ENCODE measurements around the gene NCOA3. TPM values are rescaled to one million over a fixed set of nuclear protein-coding genes. Genes with fewer than 3 reads are reported as not detected.

NCOA3 gene
- total RNA-seq, 4 donors from 2014 or later = 26.7 to 40.2 (median 34.5) TPM

DNA sequence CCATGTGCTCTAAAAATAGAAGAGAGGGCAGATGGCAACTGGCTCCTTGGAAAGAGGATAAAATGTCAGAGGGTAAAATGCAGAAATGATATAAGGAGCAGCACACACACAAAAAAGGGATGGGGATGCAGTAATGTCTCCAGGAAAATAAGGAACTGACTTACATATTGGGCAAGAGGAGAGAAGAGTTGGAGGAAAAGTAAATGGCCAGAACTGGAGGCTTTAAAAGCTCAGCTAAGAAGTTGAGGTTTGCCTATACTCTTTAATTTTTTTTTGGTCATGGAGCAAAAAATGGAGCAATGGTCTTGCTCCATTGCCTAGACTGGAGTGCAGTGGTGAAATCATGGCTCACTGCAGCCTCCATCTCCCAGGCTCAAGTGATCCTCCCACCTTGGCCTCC is 189.9 kb downstream of the NCOA3 start:
- Histone ChIP-seq H3K27me3 (no peaks in the 10 kb centered on the region), H3K36me3 (peaks cover 0 to 98% (median 4%) of the 10 kb centered on the region in 3 donors), H3K9me3 (peaks cover 0 to 24% (median 18%) of the 10 kb centered on the region in 3 donors), H3K4me1 (no peaks in the 10 kb centered on the region), H3K27ac (no peak overlapping the region), H3K4me3 (no peak overlapping the region)
- no peak for TF ChIP-seq POLR2A (IDR thresholded peaks at IDR 0.05)
- TF ChIP-seq, protein P1, sequence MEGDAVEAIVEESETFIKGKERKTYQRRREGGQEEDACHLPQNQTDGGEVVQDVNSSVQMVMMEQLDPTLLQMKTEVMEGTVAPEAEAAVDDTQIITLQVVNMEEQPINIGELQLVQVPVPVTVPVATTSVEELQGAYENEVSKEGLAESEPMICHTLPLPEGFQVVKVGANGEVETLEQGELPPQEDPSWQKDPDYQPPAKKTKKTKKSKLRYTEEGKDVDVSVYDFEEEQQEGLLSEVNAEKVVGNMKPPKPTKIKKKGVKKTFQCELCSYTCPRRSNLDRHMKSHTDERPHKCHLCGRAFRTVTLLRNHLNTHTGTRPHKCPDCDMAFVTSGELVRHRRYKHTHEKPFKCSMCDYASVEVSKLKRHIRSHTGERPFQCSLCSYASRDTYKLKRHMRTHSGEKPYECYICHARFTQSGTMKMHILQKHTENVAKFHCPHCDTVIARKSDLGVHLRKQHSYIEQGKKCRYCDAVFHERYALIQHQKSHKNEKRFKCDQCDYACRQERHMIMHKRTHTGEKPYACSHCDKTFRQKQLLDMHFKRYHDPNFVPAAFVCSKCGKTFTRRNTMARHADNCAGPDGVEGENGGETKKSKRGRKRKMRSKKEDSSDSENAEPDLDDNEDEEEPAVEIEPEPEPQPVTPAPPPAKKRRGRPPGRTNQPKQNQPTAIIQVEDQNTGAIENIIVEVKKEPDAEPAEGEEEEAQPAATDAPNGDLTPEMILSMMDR (IDR thresholded peaks at IDR 0.05) = no peak
- DNase-seq = no peak
- intact Hi-C loops (cut with DNase I) = no loop called here

- no peak overlapping the region for H3K27ac ChIP-seq
- H3K9me3 ChIP-seq = peaks cover 0 to 24% (median 18%) of the 10 kb centered on the region in 3 donors
- peaks cover 0 to 96% (median 9%) of the 10 kb centered on the region in 3 donors for H3K36me3 ChIP-seq
- H3K27me3 ChIP-seq = no peaks in the 10 kb centered on the region
- TF ChIP-seq, protein P1 (IDR thresholded peaks at IDR 0.05) = no peak
- TF ChIP-seq POLR2A (IDR thresholded peaks at IDR 0.05) = no peak
- intact Hi-C loops (cut with DNase I) = no loop called here
- no peaks in the 10 kb centered on the region for H3K4me1 ChIP-seq
- no peak for DNase-seq
- WGBS, 2 donors = 86 to 97% methylated on average over 5 to 6 of the region's 21 CpGs
- no peak overlapping the region for H3K4me3 ChIP-seq
Observed at GRCh38 chr20:47694021-47694818, 192.5 kb downstream of the NCOA3 start.

DNA sequence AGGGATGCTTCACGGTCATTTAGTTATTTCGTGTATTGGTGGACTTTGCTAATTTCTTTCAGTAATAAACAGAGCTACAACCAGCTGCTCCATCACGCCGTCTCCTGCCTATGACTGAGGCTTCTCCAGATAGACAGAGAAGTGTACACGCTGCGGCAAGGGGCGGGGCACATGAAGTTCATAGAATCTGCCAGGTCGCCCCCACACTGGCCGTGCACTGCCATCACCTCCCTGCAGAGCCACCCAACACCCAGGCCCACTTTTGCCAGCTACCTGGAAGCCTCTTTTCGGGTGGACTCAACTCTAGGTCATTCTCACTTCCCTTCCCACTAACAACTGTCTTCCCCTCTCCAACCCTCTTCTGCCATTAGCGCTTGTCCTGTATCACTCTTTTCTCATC is 195.2 kb downstream of the NCOA3 start:
- WGBS, 2 donors = 92 to 96% methylated on average over 11 of the region's 11 CpGs
- H3K9me3 ChIP-seq = peaks cover 0 to 14% (median 9%) of the 10 kb centered on the region in 3 donors
- no peak for DNase-seq
- peaks cover 0 to 96% (median 12%) of the 10 kb centered on the region in 3 donors for H3K36me3 ChIP-seq
- no peak for TF ChIP-seq POLR2A (IDR thresholded peaks at IDR 0.05)
- no peak overlapping the region for H3K4me3 ChIP-seq
- intact Hi-C loops (cut with DNase I) = no loop called here
- H3K27ac ChIP-seq = no peak overlapping the region
- H3K4me1 ChIP-seq = no peaks in the 10 kb centered on the region
- no peaks in the 10 kb centered on the region for H3K27me3 ChIP-seq

DNA sequence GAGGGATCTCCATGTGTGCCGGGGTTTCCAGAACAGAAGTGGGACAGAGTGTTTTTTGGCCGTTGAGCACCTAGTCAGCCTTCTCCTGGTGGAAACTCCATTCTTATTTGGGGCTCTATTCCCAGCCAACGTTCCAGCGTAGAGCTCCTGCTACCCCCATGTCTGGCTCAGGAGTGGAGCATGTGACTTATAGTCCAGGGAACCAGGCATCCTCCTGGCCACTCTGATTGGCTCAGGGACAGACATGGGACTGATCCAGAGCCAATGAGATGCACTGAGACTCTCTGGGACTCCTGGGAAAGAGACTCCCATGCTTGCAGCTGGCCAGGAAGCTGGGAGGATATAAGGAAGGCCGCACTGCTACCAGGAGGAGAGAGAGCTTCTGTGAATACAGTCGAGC is 196.5 kb downstream of the NCOA3 start:
- peaks cover 0 to 95% (median 10%) of the 10 kb centered on the region in 3 donors for H3K36me3 ChIP-seq
- TF ChIP-seq, protein P1 (IDR thresholded peaks at IDR 0.05) = no peak
- TF ChIP-seq POLR2A (IDR thresholded peaks at IDR 0.05) = no peak
- H3K4me1 ChIP-seq = no peaks in the 10 kb centered on the region
- 83 to 91% methylated on average over 2 to 3 of the region's 6 CpGs for WGBS, 2 donors
- no peak overlapping the region for H3K4me3 ChIP-seq
- no peak for DNase-seq
- intact Hi-C loops (cut with DNase I) = no loop called here
- H3K27me3 ChIP-seq = no peaks in the 10 kb centered on the region
- no peak overlapping the region for H3K27ac ChIP-seq
- peaks cover 0 to 2% (median 0%) of the 10 kb centered on the region in 3 donors for H3K9me3 ChIP-seq

GRCh38 chr20:47699818-47700217 is 198.1 kb downstream of the NCOA3 start:
- 63 to 82% methylated on average over 1 of the region's 1 CpG for WGBS, 2 donors
- no peak for TF ChIP-seq POLR2A (IDR thresholded peaks at IDR 0.05)
- TF ChIP-seq, protein P1 (IDR thresholded peaks at IDR 0.05) = no peak
- intact Hi-C loops (cut with DNase I) = no loop called here
- peaks cover 0 to 8% (median 0%) of the 10 kb centered on the region in 3 donors for H3K4me1 ChIP-seq
- H3K9me3 ChIP-seq = no peaks in the 10 kb centered on the region
- H3K4me3 ChIP-seq = no peak overlapping the region
- no peak overlapping the region for H3K27ac ChIP-seq
- no peak for DNase-seq
- H3K36me3 ChIP-seq = peaks cover 0 to 78% (median 10%) of the 10 kb centered on the region in 3 donors
- H3K27me3 ChIP-seq = no peaks in the 10 kb centered on the region

Data from esophagus squamous epithelium (tissue), 5 donors.